HepG2 (cell line): ENCODE results near the gene MRPL10. TPM values are rescaled to one million over a fixed set of nuclear protein-coding genes. Genes with fewer than 3 reads are reported as not detected.
A peak's percentile ranks its signal among the peaks of the same experiment; 100 is the strongest.

ENCODE experiments used
- ARID5B ChIP-seq: IDR thresholded peaks from 2 replicates; pipeline ENCODE4 v1.4.0; 2020; ENCODE audit warnings: mild to moderate bottlenecking, missing genetic modification reagents
- FOXJ3 ChIP-seq: sonication (generic); formaldehyde crosslinking; IDR thresholded peaks from 2 replicates; pipeline ENCODE4 v1.4.0; 2020; ENCODE audit warnings: missing genetic modification reagents, mild to moderate bottlenecking, borderline replicate concordance
- IRF9 ChIP-seq: sonication (generic); formaldehyde crosslinking; IDR thresholded peaks from 2 replicates; pipeline ENCODE4 v1.8.0; 2022; ENCODE audit warnings: missing genetic modification reagents, mild to moderate bottlenecking, borderline replicate concordance
- JARID2 ChIP-seq: sonication (generic); formaldehyde crosslinking; IDR thresholded peaks from 2 replicates; pipeline ENCODE4 v1.8.1; 2023; ENCODE audit warnings: missing genetic modification reagents, inconsistent platforms; ENCODE audit not compliant: insufficient replicate concordance
- KDM5B ChIP-seq: sonication (generic); formaldehyde crosslinking; IDR thresholded peaks from 2 replicates; pipeline ENCODE4 v1.4.0; 2020; ENCODE audit warnings: missing genetic modification reagents, mild to moderate bottlenecking, borderline replicate concordance
- MTF2 ChIP-seq: sonication (generic); formaldehyde crosslinking; IDR thresholded peaks from 2 replicates; pipeline ENCODE4 v1.5.0; 2020; ENCODE audit warnings: missing genetic modification reagents, borderline replicate concordance
- MXD1 ChIP-seq: sonication (generic); formaldehyde crosslinking; IDR thresholded peaks from 2 replicates; pipeline ENCODE4 v1.4.0; 2020; ENCODE audit warnings: mild to moderate bottlenecking, missing genetic modification reagents
- MXD4 ChIP-seq: IDR thresholded peaks from 2 replicates; pipeline ENCODE4 v1.6.1; 2016; ENCODE audit warnings: mild to moderate bottlenecking, missing biosample characterization, missing genetic modification reagents
- NAIF1 ChIP-seq: sonication (generic); formaldehyde crosslinking; IDR thresholded peaks from 2 replicates; pipeline ENCODE4 v1.5.0; 2020; ENCODE audit warnings: mild to moderate bottlenecking, missing genetic modification reagents, borderline replicate concordance
- RAD21 ChIP-seq: fragments of 450-650 bp; formaldehyde crosslinking; IDR thresholded peaks from 2 replicates; pipeline ENCODE4 v1.5.0; 2020; ENCODE audit warnings: mild to moderate bottlenecking
- SNRNP70 ChIP-seq: fragments of 200-400 bp; formaldehyde crosslinking; IDR thresholded peaks from 2 replicates; pipeline ENCODE4 v1.6.1; 2017; ENCODE audit warnings: mild to moderate bottlenecking, low read depth, low read length, moderate library complexity
- SP4 ChIP-seq: sonication (generic); formaldehyde crosslinking; IDR thresholded peaks from 2 replicates; pipeline ENCODE4 v1.8.1; 2023; ENCODE audit warnings: mild to moderate bottlenecking, missing genetic modification reagents
- SRSF1 ChIP-seq: fragments of 200-400 bp; formaldehyde crosslinking; optimal IDR thresholded peaks from 2 replicates; pipeline ENCODE3; 2017; ENCODE audit warnings: mild to moderate bottlenecking, low read depth, low read length, moderate library complexity
- TCF7L2 ChIP-seq: IDR thresholded peaks from 2 replicates; pipeline ENCODE4 v1.6.1; 2011; ENCODE audit warnings: mild to moderate bottlenecking, low read depth, low read length, moderate library complexity
- ZC3H13 ChIP-seq: sonication (generic); formaldehyde crosslinking; IDR thresholded peaks from 2 replicates; pipeline ENCODE4 v1.8.1; 2023; ENCODE audit warnings: mild to moderate bottlenecking, missing genetic modification reagents, moderate library complexity
- ZFP62 ChIP-seq: sonication (generic); formaldehyde crosslinking; IDR thresholded peaks from 2 replicates; pipeline ENCODE4 v1.4.0; 2020; ENCODE audit warnings: missing genetic modification reagents
- ZNF121 ChIP-seq: sonication (generic); formaldehyde crosslinking; IDR thresholded peaks from 2 replicates; pipeline ENCODE4 v1.5.0; 2020; ENCODE audit warnings: mild to moderate bottlenecking, missing genetic modification reagents
- ZNF329 ChIP-seq: sonication (generic); formaldehyde crosslinking; IDR thresholded peaks from 2 replicates; pipeline ENCODE4 v1.9.0; 2021; ENCODE audit warnings: low read depth, mild to moderate bottlenecking, missing genetic modification reagents
- ZNF503 ChIP-seq: sonication (generic); formaldehyde crosslinking; IDR thresholded peaks from 2 replicates; pipeline ENCODE4 v1.4.0; 2020; ENCODE audit warnings: missing genetic modification reagents
- ZNF564 ChIP-seq: sonication (generic); formaldehyde crosslinking; IDR thresholded peaks from 2 replicates; pipeline ENCODE4 v1.8.1; 2023; ENCODE audit warnings: mild to moderate bottlenecking, missing genetic modification reagents
- ZNF567 ChIP-seq: sonication (generic); formaldehyde crosslinking; IDR thresholded peaks from 2 replicates; pipeline ENCODE4 v1.8.1; 2023; ENCODE audit warnings: mild to moderate bottlenecking, missing genetic modification reagents, borderline replicate concordance
- ZSCAN25 ChIP-seq: sonication (generic); formaldehyde crosslinking; IDR thresholded peaks from 2 replicates; pipeline ENCODE4 v1.8.0; 2022; ENCODE audit warnings: mild to moderate bottlenecking, missing genetic modification reagents
- polyA plus RNA-seq, 8 experiments: library from polyadenylated mRNA; depleted of rRNA in 3 of 8; stranded (reverse) in 7 of 8; unstranded in 1 of 8; fragments of >200 nt; fragmentation: Illumina TruSeq in 4 of 8; extraction: Trizol in 4 of 8; gene quantifications; 2 replicates each; pipeline versions ENCODE4 v1.2.1 to v1.2.3, GENCODE V29; 2011 to 2016; ENCODE audit warnings: low read depth in 4 of 8, missing spikeins in 1 of 8, mixed read lengths in 1 of 8; ENCODE audit not compliant: insufficient read depth in 1 of 8
- total RNA-seq, 5 experiments: library from RNA; depleted of rRNA; stranded (reverse); fragments of >200 nt; fragmentation: Illumina TruSeq; extraction: Trizol; gene quantifications; 2 replicates each; pipeline ENCODE4 v1.2.3, GENCODE V29; 2016; ENCODE audit warnings: low read depth in 1 of 5

Gene MRPL10
- total and polyA plus RNA-seq, 2 of the 13 experiments (the other 11 are each of a cell fraction or from before 2014, with no cell fraction given) = 56.7 to 149 TPM

GRCh38 chr17:47831003-47831933 is at the start of gene MRPL10, which contains the start of gene LRRC46 (continued):
- TF ChIP-seq ZNF567 (CRISPR knock-in tag) (peak; percentile 78; the same call in 1 of the 2 replicates), SNRNP70 (no peak), KDM5B (CRISPR knock-in tag) (peak; percentile 94), ZC3H13 (no peak), SRSF1 (peak; percentile 83), ARID5B (peak; percentile 42), NAIF1 (peak; percentile 89), MTF2 (CRISPR knock-in tag) (no peak), TCF7L2 (no peak), MXD4 (CRISPR knock-in tag) (peak; percentile 91), ZFP62 (CRISPR knock-in tag) (no peak), ZNF329 (no peak; the same call in 1 of the 2 replicates), ZNF564 (no peak), ZSCAN25 (CRISPR knock-in tag) (peak; percentile 67; the same call in 1 of the 2 replicates), ZNF121 (CRISPR knock-in tag) (peak; percentile 86), FOXJ3 (CRISPR knock-in tag) (peak; percentile 64; the same call in 1 of the 2 replicates), SP4 (CRISPR knock-in tag) (peak; percentile 74; the same call in 1 of the 2 replicates), ZNF503 (CRISPR knock-in tag) (no peak), IRF9 (CRISPR knock-in tag) (peak; percentile 98), RAD21 (CRISPR knock-in tag) (peak; percentile 25; the same call in 1 of the 2 replicates), MXD1 (CRISPR knock-in tag) (peak; percentile 72; the same call in 1 of the 2 replicates), JARID2 (CRISPR knock-in tag) (peak; percentile 63)
